CD4-positive, alpha-beta T cell treated with Interleukin-15 for 4 hours (primary cell): ENCODE measurements around the gene TMEM132D.
"Not testable (repeated sequence)": the region's sequence is repeated elsewhere in the genome, so short reads cannot be mapped to it uniquely, and the experiment has no call there.

Experiments used
- DNase-seq: peaks from one replicate; pipeline ENCODE4 v3.0.0-alpha.2; 2020; ENCODE audit warnings: low spot score

TMEM132D gene

GRCh38 chr12:129234209-129234608 lies 669.6 kb downstream of the TMEM132D start:
- DNase-seq: no peak

DNA sequence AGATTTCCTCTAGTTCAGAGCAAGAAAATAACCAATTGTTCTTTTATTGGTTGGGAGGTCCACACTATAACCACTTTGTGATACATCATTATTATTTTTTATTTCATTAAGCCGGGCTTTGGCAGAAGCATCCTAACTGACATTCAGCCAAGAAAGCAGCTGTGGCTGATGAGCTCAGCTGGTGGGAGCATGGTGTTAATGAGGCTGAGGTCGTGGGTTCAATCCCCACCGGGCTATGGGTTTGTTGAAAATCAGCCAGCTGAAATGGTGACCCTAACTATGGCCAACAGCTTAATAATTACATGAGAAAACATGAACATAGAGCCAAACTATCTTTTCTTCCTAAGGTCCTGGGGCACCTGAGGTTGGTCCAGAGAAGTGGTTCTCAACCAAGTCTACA lies 672.3 kb downstream of the TMEM132D start:
- DNase-seq: no peak

GRCh38 chr12:129230995-129231394 lies 672.8 kb downstream of the TMEM132D start:
- no peak for DNase-seq

GRCh38 chr12:129226851-129227250 lies 677.0 kb downstream of the TMEM132D start:
- DNase-seq: no peak

DNA sequence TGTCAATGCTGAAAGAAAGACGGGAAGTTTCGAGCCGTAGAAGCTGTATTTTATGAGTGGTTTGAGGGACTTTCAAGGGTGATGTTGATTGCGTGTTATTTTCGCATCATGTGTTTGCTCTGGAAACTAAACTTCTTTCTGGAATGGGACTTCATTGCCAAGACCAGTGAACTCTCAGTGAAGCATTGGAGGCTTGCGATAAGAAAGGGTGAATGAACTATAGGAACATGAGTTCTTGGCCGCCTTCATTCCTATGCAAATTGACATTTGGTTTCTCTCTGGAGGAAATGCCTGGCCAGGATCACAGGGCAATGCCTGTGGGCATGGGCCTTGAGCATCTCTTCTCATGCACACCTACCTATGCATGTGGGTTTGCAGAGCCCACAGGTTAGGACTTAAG lies 677.8 kb downstream of the TMEM132D start:
- DNase-seq: no peak

DNA sequence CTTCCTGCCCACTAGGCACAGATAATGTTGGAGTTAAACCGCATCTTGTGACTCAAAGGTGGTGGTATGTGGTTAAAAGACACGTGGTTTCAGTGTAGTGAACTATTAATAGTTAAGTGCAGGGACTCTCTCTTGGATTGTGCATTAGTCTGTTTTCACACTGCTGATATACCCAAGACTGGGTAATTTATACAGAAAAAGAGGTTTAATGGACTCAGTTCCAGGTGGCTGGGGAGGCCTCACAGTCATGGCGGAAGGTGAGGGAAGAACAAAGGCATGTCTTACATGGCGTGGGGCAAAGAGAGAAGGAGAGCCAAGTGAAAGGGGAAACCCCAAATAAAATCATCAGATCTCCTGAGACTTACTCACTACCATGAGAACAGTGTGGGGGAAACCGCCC lies 688.3 kb downstream of the TMEM132D start:
- no peak for DNase-seq

GRCh38 chr12:129213551-129213950 lies 690.3 kb downstream of the TMEM132D start:
- no peak for DNase-seq

GRCh38 chr12:129211862-129212630 lies 691.8 kb downstream of the TMEM132D start:
- no peak for DNase-seq

- DNase-seq: no peak
Observed at GRCh38 chr12:129208566-129208965, 695.3 kb downstream of the TMEM132D start.

DNA sequence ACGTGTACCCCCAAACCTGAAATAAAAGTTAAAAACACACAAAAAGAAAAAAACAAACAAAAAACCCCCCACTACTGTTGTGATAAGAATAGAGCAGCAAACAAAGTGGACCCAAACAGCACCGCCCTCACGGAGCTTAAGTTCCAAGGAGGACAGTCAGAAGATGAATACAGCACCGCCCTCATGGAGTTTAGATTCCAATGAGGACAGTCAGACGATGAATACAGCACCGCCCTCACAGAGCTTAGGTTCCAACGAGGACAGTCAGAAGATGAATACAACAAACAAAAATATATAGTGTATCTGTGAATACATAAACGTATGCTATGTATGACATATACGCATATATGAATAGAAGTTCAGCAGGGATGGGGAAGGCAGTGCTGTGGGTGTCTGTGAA lies 696.7 kb downstream of the TMEM132D start:
- no peak for DNase-seq

DNA sequence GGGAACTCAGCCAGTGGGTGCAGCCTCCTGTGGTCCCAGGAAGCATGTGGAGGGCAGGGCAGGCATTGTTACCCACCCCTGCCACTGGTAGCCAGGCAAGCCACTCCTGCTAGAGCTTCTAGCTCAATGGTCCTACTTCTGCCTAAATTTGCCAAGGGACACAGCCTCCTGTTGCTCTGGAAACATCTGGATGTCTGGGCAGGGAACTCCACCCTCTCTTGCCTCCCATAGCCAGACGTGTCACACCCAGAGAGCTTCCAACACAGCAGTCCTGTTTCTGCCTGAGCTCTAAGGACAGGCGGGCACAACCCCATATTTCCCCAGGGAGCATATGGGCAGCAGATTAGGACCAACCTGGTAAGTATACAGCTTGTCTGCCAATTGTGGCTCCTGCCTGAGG lies 700.4 kb downstream of the TMEM132D start:
- no peak for DNase-seq

GRCh38 chr12:129202109-129202814 lies 701.6 kb downstream of the TMEM132D start:
- DNase-seq: no peak

- no peak for DNase-seq
Observed at GRCh38 chr12:129201029-129201428, 702.8 kb downstream of the TMEM132D start.

- DNase-seq: no peak
Observed at GRCh38 chr12:129200576-129200975, 703.2 kb downstream of the TMEM132D start.

GRCh38 chr12:129196927-129197326 lies 706.9 kb downstream of the TMEM132D start:
- no peak for DNase-seq

- DNase-seq: no peak
Observed at GRCh38 chr12:129195081-129195480, 708.7 kb downstream of the TMEM132D start.

GRCh38 chr12:129193263-129193871 lies 710.5 kb downstream of the TMEM132D start:
- no peak for DNase-seq

GRCh38 chr12:129190827-129191226 lies 713.0 kb downstream of the TMEM132D start:
- no peak for DNase-seq

GRCh38 chr12:129189879-129190278 lies 713.9 kb downstream of the TMEM132D start:
- not testable (repeated sequence) for DNase-seq

DNA sequence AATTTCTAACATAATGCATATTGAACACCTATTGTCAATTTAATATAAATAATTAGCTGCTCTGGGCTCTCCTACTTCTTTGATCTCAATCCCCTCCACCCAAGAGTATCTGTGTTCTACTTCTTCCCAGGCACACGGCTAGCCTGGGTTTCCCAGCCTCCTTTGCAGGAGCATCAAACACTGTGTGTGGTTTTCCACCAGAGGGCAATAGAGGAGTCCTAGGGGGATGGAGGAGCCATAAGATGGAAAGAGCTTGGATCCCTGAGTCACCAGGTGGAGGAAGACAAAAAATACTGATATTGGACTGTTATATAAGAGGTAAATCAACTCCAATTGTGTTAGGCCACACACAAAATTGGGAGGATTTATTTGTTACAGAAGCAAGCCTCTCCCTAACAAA lies 716.9 kb downstream of the TMEM132D start:
- DNase-seq: no peak

DNA sequence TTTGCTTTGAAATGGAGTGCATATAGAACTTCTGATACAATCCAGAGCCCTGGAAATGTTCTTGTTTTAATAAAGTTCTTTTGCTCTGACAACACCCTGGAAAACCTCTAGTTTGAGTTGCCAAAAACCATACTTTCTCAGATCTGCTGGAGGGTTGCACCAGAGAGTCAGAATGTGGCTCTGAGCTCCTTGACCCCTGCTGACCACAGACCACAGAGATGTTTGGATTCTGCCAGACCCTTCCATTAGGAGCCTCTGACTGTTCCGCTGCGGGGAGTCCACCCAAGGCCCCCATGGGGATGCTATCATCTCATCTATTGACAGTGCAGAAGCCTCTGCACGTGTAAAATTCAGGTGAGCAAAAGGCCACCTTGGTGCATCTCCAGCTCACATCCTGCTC lies 718.0 kb downstream of the TMEM132D start:
- no peak for DNase-seq

DNA sequence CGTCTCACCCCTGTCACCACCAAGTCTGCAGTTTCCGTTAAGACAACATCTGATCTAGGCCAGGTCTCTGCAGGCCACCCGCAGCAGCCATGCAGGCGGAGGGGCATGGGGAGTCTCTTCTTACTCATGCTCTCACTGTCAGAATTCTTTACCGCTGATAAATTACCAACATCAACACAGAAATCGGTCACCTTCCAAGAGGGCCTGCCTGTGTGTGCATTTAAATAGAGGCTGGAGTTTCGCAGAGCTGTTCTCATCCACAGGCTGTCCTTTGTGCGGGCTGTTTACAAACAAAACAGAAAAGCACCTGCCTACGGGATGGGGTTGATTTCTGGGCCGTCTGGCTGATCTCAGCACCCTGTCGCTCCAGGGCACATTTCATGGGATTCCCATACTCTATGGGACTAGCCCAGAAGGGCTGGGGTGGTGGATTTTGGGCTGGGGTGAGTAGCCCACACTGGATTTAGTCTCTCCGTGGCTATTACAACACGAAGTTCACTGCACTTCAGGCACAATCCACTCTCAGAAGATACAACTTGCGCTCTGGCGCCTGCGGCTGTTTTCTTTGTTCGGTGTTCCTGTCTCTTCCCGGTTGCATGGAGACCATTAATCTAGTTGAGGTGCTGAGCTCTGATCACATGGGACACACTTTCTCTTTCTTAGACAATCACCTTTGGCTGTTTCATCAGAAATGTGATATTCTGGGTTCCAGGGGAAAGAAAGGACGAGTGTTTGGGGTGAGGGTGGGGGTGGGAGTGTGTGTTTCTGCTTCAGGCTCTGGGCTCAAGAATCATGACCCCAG lies 719.5 kb downstream of the TMEM132D start:
- no peak for DNase-seq
